ENCODE measurements around the gene SPTLC3.

GRCh38 chr20:13211956-13212618 is 203.3 kb downstream of the SPTLC3 start:
- TF ChIP-seq CTCF (IDR thresholded peaks at IDR 0.05) (no peak), POLR2AphosphoS5 (IDR thresholded peaks at IDR 0.05; ENCODE audit: low read depth, low read length) (no peak), REST (IDR thresholded peaks at IDR 0.05; ENCODE audit: insufficient read depth in 1 of 2, low read depth in 2 of 2, low read length in 1 of 2) (no peak), SIN3A (IDR thresholded peaks at IDR 0.05; ENCODE audit: borderline replicate concordance, insufficient read depth, low read depth, low read length) (no peak), TCF7L2 (IDR thresholded peaks at IDR 0.05; ENCODE audit: low read depth, low read length) (no peak)
